K562 (cell line): ENCODE data around the gene ENKUR. TPM values are rescaled to one million over a fixed set of nuclear protein-coding genes. Genes with fewer than 3 reads are reported as not detected.

Experiments used
- BCOR ChIP-seq: fragments of 450-650 bp; IDR thresholded peaks from 2 replicates; pipeline ENCODE4 v1.6.1; 2016
- BMI1 ChIP-seq: fragments of 150-350 bp; IDR thresholded peaks from 2 replicates; pipeline ENCODE4 v1.6.1; 2014; ENCODE audit warnings: low read length
- CCAR2 ChIP-seq: fragments of 200-400 bp; formaldehyde crosslinking; IDR thresholded peaks from 2 replicates; pipeline ENCODE4 v1.6.1; 2017; ENCODE audit warnings: mild to moderate bottlenecking, low read depth, low read length
- ESRRB ChIP-seq: fragments of 250-450 bp; sonication (Bioruptor Pico); IDR thresholded peaks from 2 replicates; pipeline ENCODE4 v1.5.0; 2020; ENCODE audit warnings: mild to moderate bottlenecking, moderate library complexity, borderline replicate concordance
- ZKSCAN1 ChIP-seq: fragments of 150-350 bp; IDR thresholded peaks from 2 replicates; pipeline ENCODE4 v1.6.1; 2016; ENCODE audit warnings: low read depth, low read length
- ZNF232 ChIP-seq: sonication (generic); formaldehyde crosslinking; IDR thresholded peaks from 2 replicates; pipeline ENCODE4 v1.8.0; 2022; ENCODE audit warnings: mild to moderate bottlenecking, missing genetic modification reagents
- ZNF253 ChIP-seq: fragments of 250-450 bp; sonication (Bioruptor Pico); conservative IDR thresholded peaks from 2 replicates; pipeline ENCODE4 v1.6.1; 2021; ENCODE audit warnings: mild to moderate bottlenecking
- ZNF274 ChIP-seq: IDR thresholded peaks from 2 replicates; pipeline ENCODE4 v1.6.1; 2011; ENCODE audit warnings: low read depth, mild to moderate bottlenecking, low read length, moderate library complexity, borderline replicate concordance
- ZNF41 ChIP-seq: fragments of 250-450 bp; sonication (Bioruptor Pico); conservative IDR thresholded peaks from 2 replicates; pipeline ENCODE4 v1.4.0; 2020; ENCODE audit warnings: mild to moderate bottlenecking
- ZNF778 ChIP-seq: fragments of 450-650 bp; formaldehyde crosslinking; IDR thresholded peaks from 2 replicates; pipeline ENCODE4 v1.4.0; 2020; ENCODE audit warnings: mild to moderate bottlenecking, moderate library complexity
- polyA plus RNA-seq, 8 experiments: library from polyadenylated mRNA; depleted of rRNA in 4 of 8; stranded (reverse) in 5 of 8; unstranded in 3 of 8; fragments of >200 nt; fragmentation: Nextera tagmentation in 2 of 8; fragmentation: Illumina TruSeq in 1 of 8; extraction: Ambion mirVana in 2 of 8; extraction: Trizol in 1 of 8; gene quantifications; 2 replicates each; pipeline versions ENCODE4 v1.2.1 to v1.2.3, GENCODE V29; 2011 to 2014; ENCODE audit warnings: inconsistent platforms in 1 of 8, missing spikeins in 1 of 8
- total RNA-seq, 7 experiments: library from RNA; depleted of rRNA in 6 of 7; stranded (reverse); fragments of >200 nt in 6 of 7; fragmentation: Illumina TruSeq in 2 of 7; extraction: Trizol in 2 of 7; gene quantifications; 2 replicates each; pipeline versions ENCODE4 v1.2.1 to v1.2.3, GENCODE V29; 2011 to 2021; ENCODE audit warnings: low replicate concordance in 1 of 7
- TF ChIP-seq, protein P1 (sequence below): fragments of 450-650 bp; IDR thresholded peaks from 2 replicates; pipeline ENCODE4 v1.7.1; 2018; ENCODE audit warnings: mild to moderate bottlenecking, low read depth; ENCODE audit not compliant: partially characterized antibody
- TF ChIP-seq, protein P2 (sequence below): fragments of 450-650 bp; IDR thresholded peaks from 2 replicates; pipeline ENCODE4 v1.6.1; 2018; ENCODE audit warnings: mild to moderate bottlenecking, low read depth; ENCODE audit not compliant: partially characterized antibody
- TF ChIP-seq, protein P3 (sequence below): fragments of 450-650 bp; formaldehyde crosslinking; IDR thresholded peaks from 2 replicates; pipeline ENCODE4 v1.4.0; 2022; ENCODE audit warnings: missing genetic modification characterization
- TF ChIP-seq, protein P4 (sequence below): fragments of 450-650 bp; IDR thresholded peaks from 2 replicates; pipeline ENCODE4 v1.6.1; 2016; ENCODE audit warnings: antibody characterized with exemption

ENKUR gene
- total and polyA plus RNA-seq, 9 of the 15 experiments (the other 6 are each of a cell fraction or from before 2014, with no cell fraction given) = 0.06 to 0.46 (median 0.20) TPM

GRCh38 chr10:24958721-24959381, 57.1 kb downstream of the ENKUR start (continued):
- TF ChIP-seq, protein P1, sequence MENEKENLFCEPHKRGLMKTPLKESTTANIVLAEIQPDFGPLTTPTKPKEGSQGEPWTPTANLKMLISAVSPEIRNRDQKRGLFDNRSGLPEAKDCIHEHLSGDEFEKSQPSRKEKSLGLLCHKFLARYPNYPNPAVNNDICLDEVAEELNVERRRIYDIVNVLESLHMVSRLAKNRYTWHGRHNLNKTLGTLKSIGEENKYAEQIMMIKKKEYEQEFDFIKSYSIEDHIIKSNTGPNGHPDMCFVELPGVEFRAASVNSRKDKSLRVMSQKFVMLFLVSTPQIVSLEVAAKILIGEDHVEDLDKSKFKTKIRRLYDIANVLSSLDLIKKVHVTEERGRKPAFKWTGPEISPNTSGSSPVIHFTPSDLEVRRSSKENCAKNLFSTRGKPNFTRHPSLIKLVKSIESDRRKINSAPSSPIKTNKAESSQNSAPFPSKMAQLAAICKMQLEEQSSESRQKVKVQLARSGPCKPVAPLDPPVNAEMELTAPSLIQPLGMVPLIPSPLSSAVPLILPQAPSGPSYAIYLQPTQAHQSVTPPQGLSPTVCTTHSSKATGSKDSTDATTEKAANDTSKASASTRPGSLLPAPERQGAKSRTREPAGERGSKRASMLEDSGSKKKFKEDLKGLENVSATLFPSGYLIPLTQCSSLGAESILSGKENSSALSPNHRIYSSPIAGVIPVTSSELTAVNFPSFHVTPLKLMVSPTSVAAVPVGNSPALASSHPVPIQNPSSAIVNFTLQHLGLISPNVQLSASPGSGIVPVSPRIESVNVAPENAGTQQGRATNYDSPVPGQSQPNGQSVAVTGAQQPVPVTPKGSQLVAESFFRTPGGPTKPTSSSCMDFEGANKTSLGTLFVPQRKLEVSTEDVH = no peak
- TF ChIP-seq, protein P2, sequence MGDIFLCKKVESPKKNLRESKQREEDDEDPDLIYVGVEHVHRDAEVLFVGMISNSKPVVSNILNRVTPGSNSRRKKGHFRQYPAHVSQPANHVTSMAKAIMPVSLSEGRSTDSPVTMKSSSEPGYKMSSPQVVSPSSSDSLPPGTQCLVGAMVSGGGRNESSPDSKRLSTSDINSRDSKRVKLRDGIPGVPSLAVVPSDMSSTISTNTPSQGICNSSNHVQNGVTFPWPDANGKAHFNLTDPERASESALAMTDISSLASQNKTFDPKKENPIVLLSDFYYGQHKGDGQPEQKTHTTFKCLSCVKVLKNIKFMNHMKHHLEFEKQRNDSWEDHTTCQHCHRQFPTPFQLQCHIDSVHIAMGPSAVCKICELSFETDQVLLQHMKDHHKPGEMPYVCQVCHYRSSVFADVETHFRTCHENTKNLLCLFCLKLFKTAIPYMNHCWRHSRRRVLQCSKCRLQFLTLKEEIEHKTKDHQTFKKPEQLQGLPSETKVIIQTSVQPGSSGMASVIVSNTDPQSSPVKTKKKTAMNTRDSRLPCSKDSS = no peak
- TF ChIP-seq ZNF253 (no peak), ESRRB (CRISPR knock-in tag) (no peak), ZKSCAN1 (no peak), ZNF232 (CRISPR knock-in tag) (no peak), BMI1 (no peak), ZNF41 (CRISPR knock-in tag) (no peak), BCOR (no peak), ZNF274 (no peak), CCAR2 (no peak), ZNF778 (CRISPR knock-in tag) (no peak)
- TF ChIP-seq, protein P3, sequence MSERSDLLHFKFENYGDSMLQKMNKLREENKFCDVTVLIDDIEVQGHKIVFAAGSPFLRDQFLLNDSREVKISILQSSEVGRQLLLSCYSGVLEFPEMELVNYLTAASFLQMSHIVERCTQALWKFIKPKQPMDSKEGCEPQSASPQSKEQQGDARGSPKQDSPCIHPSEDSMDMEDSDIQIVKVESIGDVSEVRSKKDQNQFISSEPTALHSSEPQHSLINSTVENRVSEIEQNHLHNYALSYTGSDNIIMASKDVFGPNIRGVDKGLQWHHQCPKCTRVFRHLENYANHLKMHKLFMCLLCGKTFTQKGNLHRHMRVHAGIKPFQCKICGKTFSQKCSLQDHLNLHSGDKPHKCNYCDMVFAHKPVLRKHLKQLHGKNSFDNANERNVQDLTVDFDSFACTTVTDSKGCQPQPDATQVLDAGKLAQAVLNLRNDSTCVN = no peak
- TF ChIP-seq, protein P4, sequence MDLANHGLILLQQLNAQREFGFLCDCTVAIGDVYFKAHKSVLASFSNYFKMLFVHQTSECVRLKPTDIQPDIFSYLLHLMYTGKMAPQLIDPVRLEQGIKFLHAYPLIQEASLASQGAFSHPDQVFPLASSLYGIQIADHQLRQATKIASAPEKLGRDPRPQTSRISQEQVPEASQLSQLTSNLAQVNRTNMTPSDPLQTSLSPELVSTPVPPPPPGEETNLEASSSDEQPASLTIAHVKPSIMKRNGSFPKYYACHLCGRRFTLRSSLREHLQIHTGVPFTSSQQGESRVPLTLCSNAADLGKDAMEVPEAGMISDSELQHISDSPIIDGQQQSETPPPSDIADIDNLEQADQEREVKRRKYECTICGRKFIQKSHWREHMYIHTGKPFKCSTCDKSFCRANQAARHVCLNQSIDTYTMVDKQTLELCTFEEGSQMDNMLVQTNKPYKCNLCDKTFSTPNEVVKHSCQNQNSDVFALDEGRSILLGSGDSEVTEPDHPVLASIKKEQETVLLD = peak; percentile 34; the same call in 1 of the 2 replicates
